ENCODE data around the gene OXNAD1.
"Not testable (repeated sequence)": the region's sequence is repeated elsewhere in the genome, so short reads cannot be mapped to it uniquely, and the experiment has no call there.

The OXNAD1 gene

DNA sequence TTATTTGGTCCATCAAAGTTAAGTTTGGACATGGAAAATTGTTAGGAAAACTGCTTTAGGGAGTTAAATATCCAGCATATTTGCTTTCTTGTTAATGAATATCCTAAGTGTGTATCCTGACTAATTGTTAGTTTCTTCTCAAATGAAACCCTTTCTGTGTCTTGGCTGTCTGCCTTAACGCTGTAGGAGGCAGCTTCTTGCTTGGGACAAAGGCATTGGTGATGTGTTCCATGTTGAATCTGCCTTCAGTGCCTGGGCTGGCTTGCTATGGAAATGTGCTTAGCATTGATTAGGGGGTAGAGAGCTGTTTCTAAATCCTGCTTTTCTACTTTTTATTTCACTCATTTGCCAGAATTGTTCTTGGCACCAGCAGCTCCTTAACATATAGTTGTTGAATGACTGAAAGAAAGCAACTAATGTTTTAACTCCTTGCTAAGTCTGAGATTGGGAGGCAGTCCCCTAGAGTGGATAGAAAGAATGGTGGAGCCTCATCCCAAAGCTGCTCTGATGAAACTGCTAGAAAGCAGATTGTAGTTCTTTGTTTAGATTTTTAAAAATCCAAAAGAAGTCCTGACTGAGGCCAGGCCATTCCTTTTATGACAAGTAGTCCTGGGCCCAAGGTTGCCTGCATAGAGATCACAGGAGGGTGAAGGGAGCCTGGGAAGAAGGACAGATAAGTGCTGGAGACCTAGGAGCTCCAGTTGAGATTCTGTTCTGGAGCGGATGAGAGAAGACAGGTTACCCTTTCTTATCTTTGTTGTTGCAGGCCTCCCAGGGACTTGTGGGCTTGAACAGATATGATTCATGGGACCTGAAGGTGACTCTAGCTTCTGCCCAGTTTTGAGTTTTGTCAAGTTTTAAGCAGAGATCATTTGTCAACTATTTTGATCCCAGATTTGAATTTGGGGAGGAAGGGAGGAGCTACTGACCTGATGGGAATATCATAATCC, 39.3 kb downstream of the OXNAD1 start:
- DNase-seq (ENCODE audit: low read depth in 2 of 2): no peak

DNA sequence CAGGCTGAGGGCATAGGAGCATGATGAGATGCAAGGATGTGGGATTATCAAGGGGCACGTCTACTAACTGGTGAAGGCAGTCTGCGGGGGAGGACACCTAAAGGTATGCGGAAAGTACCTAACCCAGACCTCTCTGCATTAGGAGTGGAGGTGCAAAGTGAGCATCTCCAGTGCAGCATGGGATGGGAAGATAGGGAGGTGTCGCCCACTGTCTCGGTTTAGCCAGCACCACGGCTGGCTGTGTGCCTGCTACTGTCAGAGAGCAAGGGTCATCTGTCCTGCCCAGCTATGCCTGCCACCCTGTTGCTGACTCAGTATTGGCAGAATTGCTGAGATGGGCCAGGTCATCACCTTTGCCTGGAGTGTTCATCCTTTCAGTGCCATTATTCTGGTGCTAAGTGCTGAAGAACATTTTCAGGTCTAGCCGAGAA, 40.1 kb downstream of the OXNAD1 start:
- DNase-seq (ENCODE audit: low read depth in 2 of 2): peak in 1 of 2 donors; percentile 33

DNA sequence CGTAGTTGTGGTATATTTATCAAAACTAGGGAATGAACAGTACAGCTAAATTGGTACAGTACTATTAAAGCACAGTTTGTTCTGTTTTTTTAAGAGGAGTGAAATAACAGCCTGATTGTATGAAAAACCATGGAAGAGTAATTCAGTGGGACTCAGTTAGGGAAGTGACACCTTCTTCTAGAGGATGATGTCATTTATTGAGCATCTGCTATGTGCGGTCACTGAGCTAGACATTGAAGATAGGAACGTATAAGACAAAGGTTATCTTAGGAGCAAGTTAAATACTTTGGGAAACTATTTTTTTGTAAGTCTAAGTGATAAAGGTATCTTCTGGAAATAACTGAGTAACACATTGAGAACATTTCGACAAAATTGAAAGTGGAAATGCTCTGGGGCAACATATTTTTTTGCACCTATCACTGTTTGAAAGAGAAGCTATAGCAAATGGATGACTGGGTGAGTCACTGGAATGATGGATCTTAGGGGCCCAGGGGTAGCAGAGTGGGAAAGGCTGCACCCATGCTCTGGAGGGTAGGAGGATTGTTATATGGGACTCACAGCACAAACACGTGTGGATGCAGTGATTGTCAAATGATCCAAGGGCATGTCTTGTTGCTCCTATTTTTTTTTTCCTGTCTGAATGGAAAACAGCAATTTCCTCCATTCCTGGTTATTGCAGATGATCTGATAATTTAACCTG, 43.0 kb downstream of the OXNAD1 start:
- DNase-seq (ENCODE audit: low read depth in 2 of 2): no peak

DNA sequence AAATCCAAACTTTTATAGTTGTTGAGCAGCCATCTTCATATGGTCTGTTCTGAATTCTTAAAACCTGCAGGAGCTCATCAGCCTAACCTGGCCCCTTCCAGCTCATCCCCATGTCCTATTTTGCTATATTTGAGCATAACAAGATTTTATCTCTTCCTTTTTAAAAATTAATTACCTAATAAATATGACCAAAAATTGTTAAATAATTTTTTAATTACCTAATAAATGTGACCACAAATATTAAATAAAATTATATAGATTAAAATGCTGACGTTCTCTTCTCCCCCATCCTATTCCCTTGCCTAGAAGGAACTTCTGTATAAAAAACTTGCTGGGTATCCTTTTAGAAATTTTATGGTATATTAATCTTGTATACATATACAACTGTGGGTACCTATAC, 43.7 kb downstream of the OXNAD1 start:
- DNase-seq (ENCODE audit: low read depth in 2 of 2): no peak

DNA sequence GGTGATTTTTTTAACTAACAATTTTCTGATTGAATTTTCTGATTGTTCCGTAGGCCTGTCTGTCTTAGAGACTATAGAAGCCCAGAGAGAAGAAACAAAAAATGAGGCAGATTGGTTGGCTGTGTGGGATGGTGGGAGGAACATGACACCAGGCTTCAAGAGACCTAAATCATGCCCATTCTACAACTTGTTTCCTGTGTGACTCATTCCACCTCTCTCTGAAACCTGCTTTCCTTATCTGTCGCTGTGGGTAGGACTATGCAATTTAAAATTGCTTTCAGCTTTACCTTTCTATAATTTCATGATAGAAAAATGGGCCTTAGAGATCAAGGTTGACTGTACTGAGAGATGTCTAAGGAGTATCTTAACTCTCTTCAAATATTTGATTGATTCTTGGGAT, 44.5 kb downstream of the OXNAD1 start:
- DNase-seq (ENCODE audit: low read depth in 2 of 2): peak in 1 of 2 donors; percentile 43

- DNase-seq (ENCODE audit: low read depth in 2 of 2): not testable (repeated sequence)
Measured at GRCh38 chr3:16310486-16310885, 45.5 kb downstream of the OXNAD1 start.

GRCh38 chr3:16311960-16312451, 47.0 kb downstream of the OXNAD1 start:
- no peak for DNase-seq (ENCODE audit: low read depth in 2 of 2)

GRCh38 chr3:16313886-16314645, 49.1 kb downstream of the OXNAD1 start:
- DNase-seq (ENCODE audit: low read depth in 2 of 2): no peak

DNA sequence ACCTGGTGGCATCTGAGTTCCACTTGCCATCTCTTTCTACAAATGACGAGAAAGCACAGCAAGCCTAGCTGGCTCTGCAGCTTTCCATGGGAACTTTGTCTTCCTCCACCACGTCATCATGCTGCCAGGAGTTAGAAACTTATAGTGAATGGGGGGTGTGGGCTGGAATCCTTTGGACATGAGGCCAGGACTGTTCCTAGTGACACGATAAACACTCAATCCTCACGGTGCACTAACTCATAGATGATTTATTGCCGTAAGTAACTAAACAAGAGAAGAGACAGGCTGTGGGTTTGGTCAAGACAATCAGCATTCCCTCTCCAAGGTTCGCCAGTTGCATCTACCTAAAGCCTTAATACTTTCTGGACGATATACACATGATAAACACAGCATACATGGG, 50.6 kb downstream of the OXNAD1 start:
- DNase-seq (ENCODE audit: low read depth in 2 of 2): no peak

DNA sequence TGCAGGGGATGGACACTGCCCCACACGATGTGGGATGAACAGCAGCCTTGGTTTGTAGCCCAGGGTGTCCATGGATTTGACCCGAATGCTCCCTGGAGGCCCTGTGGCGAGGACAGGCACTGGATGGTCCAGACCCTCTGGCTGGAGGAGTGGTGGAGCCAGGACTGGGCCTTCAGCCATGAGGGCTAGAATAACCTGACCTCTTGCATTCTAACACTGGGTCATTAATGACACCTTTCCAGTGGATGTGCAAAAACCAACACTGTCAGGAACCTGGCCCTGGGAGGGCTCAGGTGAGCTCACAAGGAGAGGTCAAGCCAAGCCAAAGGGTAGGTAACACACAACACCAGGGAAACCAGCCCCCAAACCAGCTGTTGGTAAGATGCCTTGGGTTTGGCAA, 51.4 kb downstream of the OXNAD1 start:
- no peak for DNase-seq (ENCODE audit: low read depth in 2 of 2)

DNA sequence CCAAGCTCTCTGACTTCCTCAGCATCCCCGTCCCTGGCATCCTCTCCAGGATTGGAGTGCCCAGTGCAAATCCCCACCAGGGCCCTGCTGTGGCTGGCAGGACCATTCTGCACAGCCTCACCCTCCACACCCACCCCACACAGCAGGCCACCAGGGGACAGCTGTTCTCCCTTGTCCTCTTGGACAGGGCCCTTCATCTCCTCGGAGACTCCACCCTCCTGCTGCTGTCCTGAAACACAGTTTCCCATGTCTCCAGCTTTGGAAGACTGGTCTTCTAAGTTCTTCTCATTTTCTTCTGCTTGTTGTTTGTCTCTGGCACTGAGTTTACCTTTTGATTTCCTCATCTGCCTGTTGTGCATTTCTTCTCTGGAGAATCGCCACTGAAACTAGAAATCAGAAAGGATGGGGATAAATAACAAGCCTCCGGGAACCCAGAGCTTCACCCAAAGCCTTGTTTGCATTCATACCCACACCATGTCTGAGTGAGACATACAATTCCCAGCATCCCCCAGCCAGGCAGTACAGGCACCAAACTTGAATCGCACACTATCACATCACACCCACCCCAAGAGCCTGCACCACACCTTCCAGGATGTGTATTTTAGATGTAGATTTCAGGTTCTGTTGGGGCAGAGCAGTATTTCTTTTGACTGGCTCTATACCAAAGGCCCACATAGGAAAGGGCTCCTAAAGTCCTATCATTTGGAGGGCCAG, 52.0 kb downstream of the OXNAD1 start:
- no peak for DNase-seq (ENCODE audit: low read depth in 2 of 2)

- no peak for DNase-seq (ENCODE audit: low read depth in 2 of 2)
Measured at GRCh38 chr3:16317561-16317945, 52.5 kb downstream of the OXNAD1 start.

GRCh38 chr3:16318176-16318575, 53.2 kb downstream of the OXNAD1 start:
- no peak for DNase-seq (ENCODE audit: low read depth in 2 of 2)

- peak; percentile 65 to 76 for DNase-seq (ENCODE audit: low read depth in 2 of 2)
Measured at GRCh38 chr3:16319307-16319706, 54.3 kb downstream of the OXNAD1 start.

GRCh38 chr3:16319723-16320122, 54.7 kb downstream of the OXNAD1 start:
- DNase-seq (ENCODE audit: low read depth in 2 of 2): no peak

GRCh38 chr3:16320711-16321110, 55.7 kb downstream of the OXNAD1 start:
- DNase-seq (ENCODE audit: low read depth in 2 of 2): no peak

- DNase-seq (ENCODE audit: low read depth in 2 of 2): no peak
Measured at GRCh38 chr3:16322189-16322588, 57.2 kb downstream of the OXNAD1 start.

DNA sequence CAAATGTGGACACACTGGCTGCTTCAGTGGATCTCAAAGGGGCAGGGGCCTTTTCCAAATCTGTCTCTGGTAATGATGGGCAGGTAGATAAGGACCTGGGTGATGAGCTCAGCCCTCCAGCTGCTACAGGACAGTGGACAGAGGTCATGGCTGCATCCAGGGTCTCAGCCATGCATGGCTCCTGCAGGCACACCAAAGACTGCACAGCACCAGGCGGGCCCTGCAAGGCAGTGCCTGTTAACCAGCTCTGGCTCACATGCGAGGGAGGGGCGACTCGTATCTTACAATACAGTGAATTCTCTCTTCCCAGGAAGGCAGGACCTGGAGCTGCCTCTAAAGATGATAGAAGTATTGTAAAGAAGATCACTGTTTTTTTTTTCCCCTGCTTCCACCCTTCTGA, 58.7 kb downstream of the OXNAD1 start:
- DNase-seq (ENCODE audit: low read depth in 2 of 2): no peak

DNA sequence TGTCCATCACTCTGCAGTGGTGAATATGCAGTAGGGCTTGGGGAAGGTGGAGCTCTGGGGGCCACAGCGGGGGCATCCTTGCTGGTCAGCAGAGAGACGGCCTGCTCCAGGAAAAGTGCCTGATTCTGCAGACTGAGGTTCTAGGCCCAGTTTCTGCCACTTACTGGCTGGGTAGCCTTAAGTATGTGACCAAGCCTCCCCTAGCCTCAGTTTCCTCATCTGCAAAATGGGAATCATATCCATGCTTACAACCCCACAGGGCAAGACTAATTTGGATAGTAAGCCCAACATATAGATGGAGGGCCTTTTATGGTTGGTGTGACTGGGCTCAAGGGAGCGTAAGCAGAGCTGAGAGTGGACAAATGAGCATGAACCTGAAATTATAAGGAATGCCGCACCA, 60.8 kb downstream of the OXNAD1 start:
- no peak for DNase-seq (ENCODE audit: low read depth in 2 of 2)

DNA sequence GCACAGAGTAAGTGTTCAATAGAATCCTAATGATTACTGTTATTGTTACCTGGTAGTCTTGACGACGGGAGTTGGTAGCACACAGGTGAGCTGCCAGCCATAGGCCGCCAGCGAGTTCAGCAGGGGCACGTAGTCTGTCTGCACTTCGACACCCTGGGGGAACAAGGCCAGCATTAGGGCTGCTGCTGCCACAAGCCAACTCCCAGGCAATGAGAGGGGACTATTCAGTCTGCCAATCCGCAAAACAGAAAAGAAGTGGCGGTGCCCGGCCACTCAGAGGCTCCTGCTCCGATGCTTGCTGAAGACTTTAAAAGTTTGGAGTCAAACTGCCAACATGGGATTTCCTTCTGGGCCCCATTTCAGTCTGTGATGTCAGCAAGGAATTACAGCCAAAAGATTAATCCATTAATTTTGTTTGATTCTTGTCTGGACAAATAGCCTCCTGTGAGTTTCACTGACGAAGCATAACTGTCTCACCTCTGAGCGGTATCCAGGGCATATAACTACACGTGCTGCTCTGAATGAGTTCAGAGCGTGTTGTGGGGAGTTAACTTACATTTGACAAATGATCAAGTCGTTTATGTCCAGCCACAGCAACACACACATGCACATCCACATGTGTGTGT, 61.8 kb downstream of the OXNAD1 start:
- no peak for DNase-seq (ENCODE audit: low read depth in 2 of 2)

GRCh38 chr3:16328124-16328523, 63.1 kb downstream of the OXNAD1 start:
- DNase-seq (ENCODE audit: low read depth in 2 of 2): no peak
